Esophagus squamous epithelium (tissue), 5 donors: ENCODE results near the gene INKA2. TPM values are rescaled to one million over a fixed set of nuclear protein-coding genes. Genes with fewer than 3 reads are reported as not detected.

Experiments
- DNase-seq: peaks from one replicate; lab custom pipeline; 2025; lab: John Stamatoyannopoulos, UW
- H3K27ac ChIP-seq, 4 donors: fragments of 200-600 bp; sonication (generic); one replicate each; pipeline ENCODE4 v1.5.1; 2016 to 2019; ENCODE audit warnings: mild to moderate bottlenecking in 1 of 4
- H3K27me3 ChIP-seq, 4 donors: fragments of 200-600 bp; sonication (generic); 1 replicate in 3 of 4; 2 replicates in 1 of 4; pipeline versions ENCODE4 v1.5.1 to v1.6.0; 2017 to 2021; ENCODE audit warnings: antibody characterized with exemption in 1 of 4
- H3K36me3 ChIP-seq, 3 donors: fragments of 200-600 bp; sonication (generic); one replicate each; pipeline ENCODE4 v1.5.1; 2016 to 2019
- H3K4me1 ChIP-seq, 3 donors: fragments of 200-600 bp; sonication (generic); one replicate each; pipeline ENCODE4 v1.5.1; 2017 to 2019
- H3K4me3 ChIP-seq, 4 donors: fragments of 200-600 bp; sonication (generic); 1 replicate in 3 of 4; 2 replicates in 1 of 4; pipeline ENCODE4 v1.5.1; 2016 to 2019; ENCODE audit warnings: mild to moderate bottlenecking in 2 of 4, moderate library complexity in 1 of 4
- H3K9me3 ChIP-seq, 3 donors: fragments of 200-600 bp; sonication (generic); one replicate each; pipeline ENCODE4 v1.5.1; 2016 to 2019
- CTCF ChIP-seq, 6 experiments: fragments of 450-650 bp in 4 of 6; fragments of 200-600 bp in 2 of 6; sonication (generic) in 2 of 6; IDR thresholded peaks; one replicate each; pipeline ENCODE4 v1.5.1; 2016 to 2019; ENCODE audit warnings: antibody characterized with exemption in 6 of 6, mild to moderate bottlenecking in 4 of 6, moderate library complexity in 4 of 6
- POLR2A ChIP-seq, 4 donors: fragments of 450-650 bp; IDR thresholded peaks; one replicate each; pipeline ENCODE4 v1.6.1; 2017; ENCODE audit warnings: antibody characterized with exemption in 4 of 4, mild to moderate bottlenecking in 4 of 4, moderate library complexity in 3 of 4
- whole genome bisulfite sequencing, 2 donors: methylation state at CpG; one replicate each; pipeline ENCODE4 v1.1.5; 2018; 5-methylcytosine and 5-hydroxymethylcytosine counted together
- intact Hi-C: fragments of 100-400 bp; cut with DNase I; formaldehyde crosslinking; loops from one replicate; pipeline ENCODE4 v1.15.0; 2022
- total RNA-seq, 4 donors: library from RNA; depleted of rRNA; stranded (reverse); fragments of >200 nt; gene quantifications; one replicate each; pipeline ENCODE4 v1.1.0, GENCODE V29; 2016
- donor health status: DM: yes; HTN: yes; CAD: no.

INKA2 gene
- total RNA-seq, 4 donors from 2014 or later = 2.1 to 4.6 (median 3.9) TPM

GRCh38 chr1:111775966-111776365 is 36.8 kb upstream of the INKA2 start:
- intact Hi-C loops = no loop called here
- Histone ChIP-seq H3K27me3 (no peaks in the 10 kb centered on the region), H3K36me3 (peaks cover 0 to 6% (median 0%) of the 10 kb centered on the region in 3 donors), H3K27ac (no peak overlapping the region), H3K9me3 (no peaks in the 10 kb centered on the region), H3K4me3 (no peak overlapping the region), H3K4me1 (no peaks in the 10 kb centered on the region)
- DNase-seq = no peak
- no peak for TF ChIP-seq CTCF (IDR thresholded peaks at IDR 0.05)
- TF ChIP-seq POLR2A (IDR thresholded peaks at IDR 0.05) = no peak
- 74 to 80% methylated on average over 5 to 7 of the region's 9 CpGs for WGBS, 2 donors

GRCh38 chr1:111770916-111771315 is 31.7 kb upstream of the INKA2 start:
- Histone ChIP-seq H3K27ac (no peak overlapping the region), H3K27me3 (no peaks in the 10 kb centered on the region), H3K4me1 (peaks cover 0 to 4% (median 0%) of the 10 kb centered on the region in 3 donors), H3K36me3 (peaks cover 0 to 29% (median 0%) of the 10 kb centered on the region in 3 donors), H3K9me3 (no peaks in the 10 kb centered on the region), H3K4me3 (no peak overlapping the region)
- intact Hi-C loops = no loop called here
- TF ChIP-seq CTCF (IDR thresholded peaks at IDR 0.05) = no peak
- TF ChIP-seq POLR2A (IDR thresholded peaks at IDR 0.05) = no peak
- WGBS, 2 donors = 82% methylated on average over 4 of the region's 4 CpGs
- DNase-seq = no peak

- Histone ChIP-seq H3K27ac (no peak overlapping the region), H3K4me1 (peaks cover 0 to 4% (median 0%) of the 10 kb centered on the region in 3 donors), H3K27me3 (no peaks in the 10 kb centered on the region), H3K36me3 (peaks cover 0 to 42% (median 0%) of the 10 kb centered on the region in 3 donors), H3K4me3 (no peak overlapping the region), H3K9me3 (no peaks in the 10 kb centered on the region)
- intact Hi-C loops = no loop called here
- DNase-seq = no peak
- 31 to 35% methylated on average over 6 of the region's 6 CpGs for WGBS, 2 donors
- TF ChIP-seq CTCF (IDR thresholded peaks at IDR 0.05) (peak; percentile 28 to 85 (median 75)), POLR2A (IDR thresholded peaks at IDR 0.05) (no peak)
Observed at GRCh38 chr1:111769517-111770146, 30.4 kb upstream of the INKA2 start.

GRCh38 chr1:111768625-111769024 is 29.4 kb upstream of the INKA2 start:
- no peak overlapping the region for H3K4me3 ChIP-seq
- no peaks in the 10 kb centered on the region for H3K27me3 ChIP-seq
- H3K36me3 ChIP-seq = peaks cover 0 to 52% (median 0%) of the 10 kb centered on the region in 3 donors
- no peak for DNase-seq
- TF ChIP-seq CTCF (IDR thresholded peaks at IDR 0.05) = no peak
- TF ChIP-seq POLR2A (IDR thresholded peaks at IDR 0.05) = no peak
- H3K9me3 ChIP-seq = no peaks in the 10 kb centered on the region
- no peak overlapping the region for H3K27ac ChIP-seq
- intact Hi-C loops = no loop called here
- H3K4me1 ChIP-seq = peaks cover 0 to 4% (median 0%) of the 10 kb centered on the region in 3 donors

- no peak overlapping the region for H3K4me3 ChIP-seq
- H3K4me1 ChIP-seq = peaks cover 0 to 4% (median 0%) of the 10 kb centered on the region in 3 donors
- intact Hi-C loops = no loop called here
- DNase-seq = no peak
- H3K9me3 ChIP-seq = no peaks in the 10 kb centered on the region
- H3K27ac ChIP-seq = no peak overlapping the region
- no peaks in the 10 kb centered on the region for H3K27me3 ChIP-seq
- TF ChIP-seq CTCF (IDR thresholded peaks at IDR 0.05) (no peak), POLR2A (IDR thresholded peaks at IDR 0.05) (no peak)
- H3K36me3 ChIP-seq = peaks cover 0 to 58% (median 3%) of the 10 kb centered on the region in 3 donors
Observed at GRCh38 chr1:111768023-111768422, 28.8 kb upstream of the INKA2 start.
